Suprapubic skin (tissue), 4 donors: ENCODE measurements around the gene AKT1S1.

Source experiments
- CTCF ChIP-seq, 2 donors: fragments of 200-600 bp in 1 of 2; fragments of 450-650 bp in 1 of 2; sonication (generic) in 1 of 2; IDR thresholded peaks; one replicate each; pipeline ENCODE4 v1.5.1; 2016 to 2019; ENCODE audit warnings: antibody characterized with exemption in 2 of 2, mild to moderate bottlenecking in 1 of 2, moderate library complexity in 1 of 2
- POLR2A ChIP-seq, 2 donors: fragments of 450-650 bp; IDR thresholded peaks; one replicate each; pipeline ENCODE4 v1.6.1; 2017; ENCODE audit warnings: antibody characterized with exemption in 2 of 2, mild to moderate bottlenecking in 2 of 2, moderate library complexity in 2 of 2
- POLR2AphosphoS5 ChIP-seq, 3 donors: sonication (generic); formaldehyde crosslinking; IDR thresholded peaks; one replicate each; pipeline ENCODE4 v1.6.1; 2017; ENCODE audit warnings: antibody characterized with exemption in 3 of 3

- TF ChIP-seq POLR2A (IDR thresholded peaks at IDR 0.05) (no peak), CTCF (IDR thresholded peaks at IDR 0.05) (no peak), POLR2AphosphoS5 (IDR thresholded peaks at IDR 0.05) (no peak)
Measured at GRCh38 chr19:49855277-49855675, 21.9 kb downstream of the AKT1S1 start.
